Central memory CD4-positive, alpha-beta T cell (primary cell): ENCODE measurements around the gene KRT83.

ENCODE experiments used
- DNase-seq: peaks from one replicate; pipeline ENCODE4 v3.0.0; 2022
- total RNA-seq, 3 experiments: gene quantifications; one replicate each; lab custom pipeline; 2026; lab: John Stamatoyannopoulos, UW

The KRT83 gene
- 0 reads per million in 3 experiments for total RNA-seq

DNA sequence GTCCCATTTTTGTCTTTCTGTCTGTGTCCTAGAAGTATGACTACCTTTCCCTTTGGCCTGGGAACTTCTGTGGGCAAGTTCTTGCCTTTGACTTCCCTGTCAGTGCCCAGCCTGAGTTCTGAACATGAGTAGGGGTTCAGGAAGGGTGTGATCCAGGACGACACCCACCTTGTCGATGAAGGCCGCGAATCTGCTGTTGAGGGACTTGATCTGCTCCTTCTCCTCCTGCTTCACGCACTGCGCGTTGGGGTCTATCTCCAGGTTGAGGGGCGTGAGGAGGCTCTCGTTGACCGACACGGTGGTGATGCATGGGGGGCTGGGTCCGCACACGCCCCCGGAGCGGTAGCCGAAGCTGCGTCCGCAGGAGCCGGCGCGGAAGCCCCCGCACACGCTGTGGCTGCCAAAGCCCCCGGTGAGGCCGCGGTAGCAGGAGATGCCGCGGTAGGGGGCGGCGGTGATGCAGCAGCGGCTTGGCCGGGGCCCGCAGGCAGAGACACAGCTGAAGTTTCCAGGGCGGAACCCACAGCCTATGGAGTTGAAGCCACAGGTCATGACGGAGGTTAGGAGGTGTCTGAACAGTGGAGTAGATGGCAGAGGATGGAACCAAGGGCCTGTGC is at the start of gene KRT83:
TSS of gene KRT83 (minus strand) at position 615 of the 617 bp plus-strand sequence. CDS start at position 552, 63 bp downstream.
- DNase-seq = no peak

DNA sequence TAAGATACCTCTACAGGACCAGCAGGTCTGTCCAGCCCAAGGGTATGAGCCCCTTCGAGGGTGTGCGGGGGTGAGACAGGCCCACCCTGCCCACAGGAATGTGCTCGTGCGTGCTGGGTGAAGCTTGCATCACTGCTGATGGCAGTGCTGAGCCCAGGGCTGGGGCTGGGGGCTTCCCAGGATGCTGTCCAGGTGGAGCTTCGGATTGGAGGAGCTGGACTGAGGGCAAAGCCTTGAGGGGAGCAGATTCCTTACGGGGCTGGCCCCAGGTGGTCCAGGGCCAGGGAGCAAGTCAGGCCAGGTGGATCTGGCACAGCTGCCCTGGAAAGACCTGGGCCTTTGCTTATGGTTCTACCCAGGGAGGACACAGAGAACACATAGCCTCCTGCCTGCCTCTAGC is 48.6 kb upstream of the KRT83 start:
- DNase-seq = no peak

DNA sequence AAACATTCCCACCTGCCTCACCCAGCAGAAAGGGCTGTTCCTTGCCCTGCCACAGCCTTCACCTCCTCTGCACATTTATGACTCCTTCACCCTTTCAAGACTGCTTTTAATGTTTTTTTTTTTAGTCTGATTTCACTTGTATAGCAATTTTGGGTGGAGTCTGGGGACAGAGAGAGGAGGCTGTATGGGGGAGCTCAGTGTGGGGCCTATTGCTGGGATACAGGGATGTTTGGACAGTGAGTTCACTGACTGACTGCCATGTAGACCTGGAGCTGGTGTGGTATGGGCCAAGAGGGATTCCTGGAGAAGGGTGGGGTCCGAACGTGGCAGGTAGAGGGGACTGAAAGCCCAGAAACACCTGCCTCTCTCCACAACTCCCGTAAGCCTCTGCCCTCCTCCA is 48.0 kb upstream of the KRT83 start:
- no peak for DNase-seq

DNA sequence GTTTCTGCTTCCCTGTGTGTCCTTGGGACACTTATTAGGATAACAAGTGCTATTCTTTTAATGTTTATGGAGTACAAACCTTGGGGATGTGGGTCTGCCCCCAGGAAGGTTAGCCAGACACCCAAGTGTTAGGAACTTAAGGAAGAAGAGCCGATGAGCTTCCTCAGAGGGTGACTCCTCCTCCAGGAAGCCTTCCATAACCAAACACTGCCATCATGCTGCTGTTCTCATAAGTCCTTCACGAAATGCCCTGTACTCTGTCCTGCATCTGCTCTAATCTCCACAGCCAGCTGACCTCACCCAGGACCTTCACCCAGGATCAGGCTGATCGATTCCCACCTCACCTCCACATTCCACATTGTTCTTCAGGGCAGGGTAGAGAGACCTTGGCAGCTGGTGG is 47.3 kb upstream of the KRT83 start:
- no peak for DNase-seq

DNA sequence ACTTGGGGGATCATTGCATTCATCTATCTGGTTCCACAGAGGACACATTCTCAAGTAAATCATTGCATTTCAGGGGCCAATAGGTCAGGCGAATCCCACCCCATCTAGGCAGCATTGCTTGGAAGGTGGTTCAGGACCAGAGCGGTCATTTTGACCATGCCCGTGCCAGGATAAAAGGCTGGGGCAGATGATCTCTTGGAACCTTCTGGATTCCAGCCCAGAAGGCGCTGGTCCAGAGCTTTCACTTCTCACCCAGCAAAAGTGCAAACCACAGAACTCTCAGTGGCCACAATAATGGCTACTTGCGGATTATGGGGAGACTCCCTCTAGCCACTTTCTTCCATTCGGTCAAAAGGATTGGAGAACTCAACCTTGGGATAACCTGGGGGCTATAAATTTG is 46.7 kb upstream of the KRT83 start:
- no peak for DNase-seq

DNA sequence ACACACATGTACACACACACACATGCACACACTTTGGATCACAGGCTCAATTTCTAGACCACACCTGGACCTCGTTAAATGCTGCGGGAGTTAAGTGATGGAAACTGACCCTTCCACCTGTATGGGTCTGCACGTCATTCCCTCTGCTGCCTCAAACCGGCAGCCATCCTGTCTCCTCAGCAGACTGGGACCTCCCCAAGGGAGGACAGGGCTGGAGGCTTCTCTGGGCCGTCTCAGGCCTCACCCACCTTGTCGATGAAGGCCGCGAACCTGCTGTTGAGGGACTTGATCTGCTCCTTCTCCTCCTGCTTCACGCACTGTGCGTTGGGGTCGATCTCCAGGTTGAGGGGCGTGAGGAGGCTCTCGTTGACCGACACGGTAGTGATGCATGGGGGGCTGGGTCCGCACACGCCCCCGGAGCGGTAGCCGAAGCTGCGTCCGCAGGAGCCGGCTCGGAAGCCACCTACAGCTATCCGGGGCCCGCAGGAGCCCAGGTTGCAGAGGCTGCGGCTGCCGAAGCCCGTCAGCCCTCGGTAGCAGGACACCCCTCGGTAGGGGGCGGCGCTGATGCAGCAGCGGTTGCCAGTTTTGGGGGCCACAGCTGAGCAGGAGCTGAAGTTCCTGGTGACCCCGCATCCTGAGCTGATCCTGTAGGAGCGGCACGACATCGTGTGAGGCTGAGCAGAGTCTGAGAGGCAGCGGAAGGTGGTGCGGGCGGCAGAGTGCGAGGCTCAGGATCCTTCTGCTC is 45.7 kb upstream of the KRT83 start, which contains the start of gene KRT85:
TSS of gene KRT85 (minus strand) at position 744 of the 748 bp plus-strand sequence. CDS start at position 668, 76 bp downstream.
- DNase-seq = no peak

DNA sequence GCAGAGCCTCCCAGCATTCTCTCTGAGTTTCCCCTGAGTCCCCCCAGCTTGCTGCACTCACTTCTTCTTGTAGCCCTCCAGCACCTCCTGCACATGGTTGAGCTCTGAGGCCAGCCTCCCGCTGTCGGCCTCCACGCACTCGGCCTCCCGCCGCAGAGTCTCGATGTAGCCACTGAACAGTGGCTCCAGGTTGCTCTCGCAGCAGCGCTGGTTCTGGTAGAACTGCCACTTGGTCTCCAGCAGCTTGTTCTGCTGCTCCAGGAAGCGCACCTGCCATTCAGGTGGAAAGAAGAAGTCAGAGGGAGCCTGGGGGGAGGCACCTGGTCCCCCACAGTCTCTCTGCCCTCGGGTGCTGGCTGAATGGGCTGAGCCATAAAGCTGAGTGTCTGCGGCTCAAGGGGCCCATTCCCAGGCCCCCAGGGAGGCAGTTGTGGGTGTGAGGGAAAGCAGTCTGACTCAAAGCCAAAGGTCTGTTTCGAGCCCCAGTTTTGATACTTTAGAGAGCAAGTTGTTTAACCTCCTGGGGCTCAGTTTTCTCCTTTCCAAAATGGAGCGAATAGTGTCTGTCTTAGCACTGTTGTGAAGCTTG is 43.8 kb upstream of the KRT83 start:
- no peak for DNase-seq

DNA sequence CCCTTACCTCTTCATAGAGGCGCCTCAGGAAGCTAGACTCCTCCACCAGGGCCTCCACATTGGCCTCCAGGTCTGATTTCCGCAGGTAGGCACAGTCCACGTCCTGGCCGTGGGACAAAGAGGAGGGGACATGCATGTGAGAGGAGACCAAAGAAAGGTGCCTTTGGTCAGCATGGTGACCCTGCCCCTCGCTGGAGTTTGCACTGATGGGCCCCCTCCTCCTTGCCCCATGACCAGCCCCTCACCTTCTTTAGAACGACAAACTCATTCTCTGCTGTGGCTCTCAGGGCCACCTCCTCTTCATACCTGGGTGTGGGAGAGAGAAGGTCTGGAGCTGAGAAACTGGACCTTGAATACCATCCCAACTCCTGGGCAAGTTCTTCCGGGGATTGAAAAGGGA is 42.9 kb upstream of the KRT83 start:
- DNase-seq = no peak

DNA sequence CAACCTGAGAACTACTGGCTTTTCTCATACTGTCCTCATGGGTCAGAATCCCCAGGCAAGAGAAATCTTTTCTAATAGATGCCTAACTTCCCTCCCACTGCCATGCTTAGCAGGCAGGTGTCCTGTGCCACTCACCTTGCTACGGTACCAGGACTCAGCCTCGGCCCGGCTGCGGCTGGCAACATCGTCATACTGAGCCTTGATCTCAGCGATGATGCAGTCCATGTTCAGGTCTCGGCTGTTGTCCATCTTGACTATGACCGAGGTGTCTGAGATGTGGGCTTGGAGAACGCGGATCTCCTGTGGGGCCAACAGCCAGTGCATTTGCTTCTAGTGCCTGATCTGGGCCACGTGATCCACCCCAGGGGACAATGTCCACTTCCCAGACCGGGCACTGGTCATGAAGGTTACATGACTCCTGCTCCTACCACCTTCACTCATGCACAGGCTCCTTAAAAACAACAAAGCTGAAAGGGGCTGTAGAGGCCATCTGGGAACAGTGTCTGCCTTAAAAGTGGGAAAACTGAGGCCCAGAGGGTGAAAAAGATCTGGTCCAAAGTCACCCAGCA is 42.0 kb upstream of the KRT83 start:
- no peak for DNase-seq

DNA sequence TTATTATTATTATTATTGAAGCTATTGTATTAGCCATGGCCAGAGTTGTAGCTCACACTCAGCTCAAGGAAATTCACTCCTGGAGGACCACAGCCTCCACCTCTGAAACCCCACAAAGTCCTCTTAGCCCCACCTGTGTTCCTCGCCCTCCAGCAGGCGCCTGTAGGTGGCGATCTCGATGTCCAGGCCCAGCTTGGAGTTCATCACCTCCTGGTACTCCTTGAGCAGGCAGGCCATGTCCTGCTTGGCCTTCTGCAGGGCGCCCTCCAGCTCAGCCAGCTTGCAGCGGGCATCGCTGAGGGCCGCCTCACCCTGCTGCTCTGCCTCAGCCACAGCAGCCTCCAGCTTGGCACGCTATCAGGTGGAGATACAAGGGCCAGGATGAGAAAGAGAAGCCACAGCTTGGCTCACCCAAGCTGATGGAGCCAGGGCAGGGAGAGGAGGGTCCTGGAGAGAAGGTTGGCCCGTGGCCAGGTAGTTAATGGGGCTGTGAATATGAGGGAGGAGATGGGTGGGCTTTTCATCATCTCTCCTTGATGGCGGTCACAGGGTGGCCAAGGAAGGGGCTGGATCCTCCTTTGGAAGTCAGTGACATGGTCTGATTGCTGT is 41.0 kb upstream of the KRT83 start:
- no peak for DNase-seq

DNA sequence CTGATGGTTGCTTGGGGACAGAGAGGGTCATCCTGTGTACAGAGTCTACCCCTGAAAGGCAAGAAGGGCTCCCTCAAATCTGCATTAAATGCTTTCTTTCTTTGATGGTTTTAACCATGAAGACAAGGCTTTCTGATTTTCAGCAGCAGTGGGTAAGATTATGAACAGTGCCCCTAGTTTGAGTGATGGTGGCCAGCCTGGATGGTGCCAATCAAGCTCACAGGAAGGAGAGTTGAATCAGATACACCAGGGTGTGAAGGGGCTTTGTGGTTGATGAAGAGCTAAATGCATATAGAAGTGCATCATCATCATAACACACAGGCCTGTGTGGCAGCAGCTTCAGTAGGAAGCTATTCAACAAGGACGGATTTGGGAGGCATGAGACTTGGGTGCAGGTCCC is 40.4 kb upstream of the KRT83 start:
- DNase-seq = no peak

DNA sequence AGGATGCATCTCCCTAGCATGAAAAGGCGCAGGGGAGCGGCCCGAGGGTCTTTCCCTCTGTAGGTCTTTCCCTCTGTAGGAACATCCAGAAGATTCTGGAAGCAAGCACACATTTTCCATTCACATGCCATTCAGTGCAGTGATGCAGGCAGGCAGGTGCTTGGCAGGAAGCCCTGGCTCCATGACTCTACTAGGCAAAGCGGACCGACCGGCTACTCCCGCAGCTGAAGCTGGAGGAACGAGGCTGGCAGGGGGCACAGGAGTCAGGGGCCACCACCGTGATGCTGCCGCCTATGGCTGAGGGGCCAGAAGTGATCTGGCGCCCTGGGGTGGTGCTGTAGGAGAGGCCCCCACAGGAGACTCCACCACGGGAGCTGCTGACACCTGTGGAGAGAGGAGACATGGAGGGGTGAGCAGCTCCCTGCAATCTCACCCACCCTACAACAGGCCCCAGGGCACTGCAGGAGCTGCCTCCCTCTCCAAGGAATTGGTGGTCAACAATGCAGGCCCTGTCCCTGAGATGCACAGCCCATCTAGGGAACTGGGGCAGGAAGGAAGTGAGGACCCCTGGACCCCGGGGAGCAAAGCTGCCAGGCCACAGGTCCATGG is 39.6 kb upstream of the KRT83 start:
- DNase-seq = no peak

DNA sequence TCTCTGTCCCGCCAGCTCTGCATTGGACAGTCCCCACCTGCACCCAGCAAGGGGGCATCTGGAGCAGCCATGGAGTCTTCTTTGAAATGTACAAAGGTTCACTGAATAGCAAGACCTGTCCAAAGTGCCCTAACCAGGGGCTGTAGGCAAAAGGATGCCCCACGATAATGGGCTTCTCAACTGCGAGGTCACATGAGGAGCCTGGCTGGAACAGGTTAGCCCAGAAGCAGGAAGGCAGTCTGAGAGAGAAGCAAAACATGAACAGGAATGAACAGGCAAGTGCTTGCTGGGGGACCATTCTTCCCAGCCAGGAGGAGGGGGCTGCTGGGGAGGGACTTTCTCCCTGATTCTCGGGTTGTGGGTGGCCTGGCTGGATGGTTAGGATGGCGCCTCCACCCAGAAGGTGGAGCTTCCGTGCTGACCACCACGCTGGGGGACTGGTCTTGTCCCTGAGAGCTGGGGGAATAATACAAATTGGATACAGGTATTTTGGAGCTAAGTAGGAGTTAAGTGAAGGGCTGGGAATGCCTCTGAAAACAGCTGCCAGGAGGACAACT is 39.0 kb upstream of the KRT83 start:
- DNase-seq = no peak

DNA sequence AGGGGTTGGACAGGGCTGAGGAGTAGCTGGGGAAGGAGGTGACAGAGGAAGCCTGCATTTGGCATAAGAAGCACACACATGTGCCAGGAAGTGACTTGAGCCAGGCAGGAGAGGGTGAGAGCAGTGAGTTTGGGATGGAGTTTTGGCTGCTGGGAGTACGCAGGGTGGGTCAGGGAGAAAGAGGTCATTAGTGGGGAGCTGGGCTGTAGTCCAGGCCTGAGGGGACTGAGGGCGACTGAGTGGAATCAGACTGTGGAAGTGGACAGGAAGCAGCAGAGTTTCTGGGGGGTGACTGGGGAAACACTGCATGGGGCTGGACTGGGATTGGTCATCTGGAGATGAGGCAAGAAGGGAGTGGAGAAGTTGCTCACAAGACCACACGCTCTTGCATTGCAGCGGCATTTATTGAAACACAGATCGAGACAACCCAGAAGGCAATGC is 38.4 kb upstream of the KRT83 start:
- no peak for DNase-seq

DNA sequence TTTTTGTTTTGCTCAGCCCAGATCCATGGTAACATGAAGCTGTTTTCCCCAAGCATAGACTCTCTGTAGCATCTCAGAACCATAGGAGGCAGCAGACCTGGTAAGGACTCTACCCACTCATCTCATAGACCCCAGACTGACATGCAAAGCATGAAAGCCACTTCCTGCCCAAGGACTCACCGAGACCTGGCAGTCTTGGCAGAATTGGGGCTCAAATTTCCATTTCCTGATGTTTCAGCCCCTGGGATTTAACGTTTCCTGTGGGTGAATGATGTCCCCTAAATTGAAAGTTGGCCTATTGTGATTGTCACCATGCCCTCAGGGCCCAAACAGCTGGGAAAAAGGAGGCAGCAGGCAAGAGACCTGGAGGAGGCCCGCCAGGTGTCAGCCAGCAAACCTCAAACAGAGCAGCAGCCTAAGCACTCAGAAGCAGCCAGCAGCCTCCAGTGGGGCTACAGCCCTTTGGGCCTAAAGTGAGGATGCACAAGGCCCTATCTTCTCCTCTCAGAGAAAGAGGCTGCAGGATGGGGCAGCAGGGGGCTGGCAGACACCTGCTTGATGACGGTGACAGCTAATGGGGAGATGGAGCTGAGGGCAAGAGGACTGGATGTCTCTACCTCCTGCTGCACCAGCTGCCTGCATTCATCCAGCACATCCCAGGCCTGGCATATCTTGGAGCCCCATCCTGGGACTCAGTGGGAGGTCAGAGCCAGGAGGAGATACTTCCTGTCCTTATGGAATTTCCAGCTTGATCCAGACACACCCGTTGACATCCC is 37.6 kb upstream of the KRT83 start:
- peak; percentile 3 for DNase-seq

DNA sequence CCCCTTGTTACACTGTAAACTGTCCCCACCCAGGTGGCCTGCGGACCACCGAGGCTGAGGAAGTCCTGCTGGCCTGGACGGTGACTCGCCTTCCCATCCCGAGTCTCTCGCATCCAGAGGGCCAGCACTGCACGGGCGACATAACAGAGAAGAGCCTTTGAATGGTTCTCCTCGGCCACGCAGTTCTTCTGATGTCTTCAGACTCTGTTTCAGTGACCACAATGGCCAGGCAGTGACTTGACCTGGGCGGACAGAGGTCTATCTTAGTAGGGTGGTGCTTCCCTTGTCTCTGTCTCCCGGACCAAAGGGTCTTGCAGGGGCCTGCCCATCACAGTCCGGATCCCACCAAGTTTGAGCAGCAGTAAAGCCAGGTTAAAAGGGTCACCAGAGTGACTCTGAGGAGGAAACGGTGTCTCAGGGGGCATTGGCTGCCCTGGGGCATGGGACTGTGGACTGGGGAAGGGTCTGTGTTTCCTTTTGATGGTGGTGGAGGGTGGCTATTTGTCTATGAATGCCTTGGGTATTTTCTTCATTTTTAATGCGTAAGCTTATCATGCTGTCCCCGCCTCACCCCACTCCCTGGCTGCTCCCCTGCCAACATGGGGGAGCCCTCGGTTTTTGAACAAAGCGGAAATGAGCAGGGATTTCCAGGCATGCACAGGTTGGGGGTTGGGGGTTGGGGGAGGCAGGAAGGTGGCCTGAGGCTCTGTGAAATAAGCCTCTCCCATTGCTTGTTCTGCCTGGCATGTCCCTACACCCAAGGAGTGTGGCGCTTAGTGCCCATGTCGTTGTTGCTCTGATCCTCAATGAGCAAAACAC is 35.8 kb upstream of the KRT83 start:
- DNase-seq = no peak

DNA sequence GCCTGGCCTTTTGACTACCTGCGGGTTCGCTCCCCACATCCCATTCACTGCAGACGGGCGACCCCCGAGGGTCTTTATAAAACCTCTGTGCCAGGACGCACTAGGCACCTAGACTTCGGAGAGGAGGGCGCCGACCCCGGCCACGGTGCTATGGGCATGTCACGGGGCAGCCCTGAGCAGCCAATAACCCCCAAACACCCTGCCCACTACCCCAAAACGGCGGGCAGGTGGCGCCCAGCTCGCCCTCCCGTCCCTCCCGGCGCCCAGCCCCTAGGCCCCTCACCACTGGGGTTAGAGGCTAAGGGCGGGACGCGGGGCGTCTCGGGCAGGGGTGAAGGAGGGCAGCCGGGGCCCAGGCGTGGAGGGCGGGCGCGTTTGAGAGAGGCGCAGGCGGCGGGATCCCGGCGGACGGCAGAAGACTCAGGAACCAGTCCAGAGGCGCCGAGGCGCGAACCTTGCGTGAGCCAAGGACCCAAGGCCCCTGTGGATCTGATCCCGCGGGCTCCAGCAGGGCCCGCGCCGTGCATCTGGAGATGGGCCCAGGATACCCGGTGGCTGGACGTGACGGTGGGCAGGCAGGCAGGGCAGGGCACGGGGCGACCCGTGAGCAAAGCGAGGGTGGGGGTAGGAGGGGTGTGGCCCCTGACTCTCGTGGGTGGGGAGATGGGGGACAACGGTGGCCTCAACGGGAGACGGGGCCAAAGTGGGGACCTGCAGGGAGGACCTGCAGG is 35.0 kb upstream of the KRT83 start:
- DNase-seq = no peak

DNA sequence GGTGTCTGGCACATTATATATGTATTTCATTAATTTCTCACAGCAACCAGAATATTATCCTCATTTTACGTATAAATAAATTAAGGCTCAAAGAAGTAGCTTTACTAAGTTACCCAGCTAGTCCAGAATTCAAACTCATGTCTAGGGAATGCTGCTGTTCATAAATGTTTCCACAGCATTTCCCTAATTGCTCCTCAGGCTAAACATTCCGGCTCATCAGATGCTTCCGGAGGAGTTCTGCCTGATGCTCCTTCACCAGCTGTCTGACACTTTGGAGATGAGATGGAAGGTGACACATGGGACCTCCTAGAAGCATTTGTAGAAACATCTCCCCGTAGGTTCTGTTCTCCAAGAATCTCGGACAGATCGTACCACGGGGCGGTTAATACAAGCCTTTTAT is 34.0 kb upstream of the KRT83 start:
- no peak for DNase-seq

DNA sequence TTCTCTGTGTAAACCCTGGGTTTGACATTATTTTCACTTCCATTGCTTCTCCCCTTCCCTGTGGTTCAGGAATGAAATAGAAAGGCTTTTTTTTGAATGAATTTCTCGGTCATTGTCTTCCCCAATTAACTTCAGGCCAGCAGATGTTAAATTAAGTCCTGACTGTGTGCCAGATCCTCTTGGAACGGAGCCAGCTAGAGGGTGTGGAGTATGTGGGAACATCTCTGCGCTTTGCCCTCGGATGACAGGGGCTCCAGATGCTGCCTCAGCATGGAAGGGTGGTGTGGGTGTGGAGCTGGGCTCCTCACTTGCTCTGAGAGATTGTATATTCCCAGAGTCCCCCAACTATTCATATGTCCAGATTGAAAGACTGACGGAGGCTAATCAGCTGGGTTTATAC is 33.0 kb upstream of the KRT83 start:
- no peak for DNase-seq

DNA sequence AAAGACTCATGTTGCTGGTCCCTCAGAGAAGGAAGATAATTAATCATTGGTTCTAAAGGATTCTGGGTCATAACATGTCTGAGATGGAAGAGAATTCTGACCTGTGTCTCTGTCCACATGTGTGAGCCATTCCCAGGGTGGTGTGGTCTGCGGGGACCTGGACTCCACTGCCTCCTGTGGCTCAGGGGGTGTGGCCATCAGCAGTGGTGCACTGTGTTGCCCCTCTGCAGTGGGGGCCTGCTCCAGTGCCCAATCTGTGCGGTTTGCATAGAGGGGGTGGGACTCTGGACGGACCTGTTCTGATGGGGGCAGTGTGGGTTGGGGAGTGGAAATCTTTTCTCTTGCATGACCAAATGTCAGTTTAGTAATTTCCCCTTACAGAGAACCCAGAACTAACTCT is 32.6 kb upstream of the KRT83 start:
- no peak for DNase-seq
